ENCODE results near the gene LALBA. TPM values are rescaled to one million over a fixed set of nuclear protein-coding genes. Genes with fewer than 3 reads are reported as not detected.
"Not testable (repeated sequence)": the region's sequence is repeated elsewhere in the genome, so short reads cannot be mapped to it uniquely, and the experiment has no call there.

Gene LALBA
- total and polyA plus RNA-seq, 2 of the 8 experiments (the other 6 are each of a cell fraction or from before 2014, with no cell fraction given) = not detected

DNA sequence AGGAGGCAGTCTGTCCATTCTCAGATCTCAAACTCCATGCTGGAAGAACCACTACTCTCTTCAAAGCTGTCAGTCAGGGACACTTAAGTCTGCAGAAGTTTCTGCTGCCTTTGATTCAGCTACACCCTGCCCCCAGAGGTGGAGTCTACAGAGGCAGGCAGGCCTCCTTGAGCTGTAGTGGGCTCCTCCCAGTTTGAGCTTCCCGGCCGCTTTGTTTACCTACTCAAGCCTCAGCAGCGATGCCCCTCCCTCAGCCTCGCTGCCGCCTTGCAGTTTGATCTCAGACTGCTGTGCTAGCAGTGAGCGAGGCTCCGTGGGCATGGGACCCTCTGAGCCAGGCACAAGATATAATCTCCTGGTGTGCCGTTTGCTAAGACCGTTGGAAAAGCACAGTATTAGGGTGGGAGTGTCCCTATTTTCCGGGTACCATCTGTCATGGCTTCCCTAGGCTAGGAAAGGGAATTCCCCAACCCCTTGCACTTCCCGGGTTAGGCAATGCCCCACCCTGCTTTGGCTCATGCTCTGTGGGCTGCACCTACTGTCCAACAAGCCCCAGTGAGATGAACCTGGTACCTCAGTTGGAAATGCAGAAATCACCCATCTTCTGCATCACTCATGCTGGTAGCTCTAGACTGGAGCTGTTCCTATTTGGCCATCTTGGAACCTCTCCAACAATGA, 16.0 kb downstream of the LALBA start:
- H3K18ac ChIP-seq (ENCODE audit: extremely low read depth, low read length); H3K27me3 ChIP-seq (replicated peaks in 1 of 4; ENCODE audit: control insufficient read depth in 3 of 4, extremely low read depth in 1 of 4, insufficient read depth in 3 of 4, low read length in 3 of 4); H4K8ac ChIP-seq (ENCODE audit: extremely low read depth, insufficient read depth, low read length); H3K79me2 ChIP-seq (ENCODE audit: control insufficient read depth in 1 of 2, insufficient read depth in 2 of 2, low read length in 2 of 2); H3K4me1 ChIP-seq (replicated peaks in 1 of 4; ENCODE audit: control insufficient read depth in 3 of 4, insufficient read depth in 4 of 4, low read length in 3 of 4); H3K4me2 ChIP-seq (ENCODE audit: insufficient read depth in 1 of 2, low read depth in 2 of 2, low read length in 2 of 2); H3K56ac ChIP-seq (replicated peaks; ENCODE audit: insufficient read length, low read depth, low read length); H3K79me1 ChIP-seq (ENCODE audit: low read depth, low read length); H3K36me3 ChIP-seq (ENCODE audit: control insufficient read depth in 2 of 4, insufficient read depth in 4 of 4, low read length in 3 of 4); H4K5ac ChIP-seq (ENCODE audit: insufficient read length, low read depth, low read length); FAIRE-seq; H3K14ac ChIP-seq (ENCODE audit: insufficient read length); H2BK15ac ChIP-seq (ENCODE audit: low read length); H2AK5ac ChIP-seq (ENCODE audit: low read depth, low read length); H3K27ac ChIP-seq (ENCODE audit: low read depth, low read length); H3K4me3 ChIP-seq (ENCODE audit: extremely low read depth in 1 of 4, insufficient read depth in 2 of 4, low read depth in 3 of 4, low read length in 4 of 4); H2BK12ac ChIP-seq (ENCODE audit: low read depth, low read length); H2BK20ac ChIP-seq (ENCODE audit: low read length); H4K91ac ChIP-seq (replicated peaks; ENCODE audit: insufficient read length, low read length); H4K20me1 ChIP-seq (replicated peaks in 1 of 2; ENCODE audit: control insufficient read depth in 1 of 2, insufficient read depth in 2 of 2, low read length in 2 of 2); POLR2A ChIA-PET (ENCODE audit: partially characterized antibody); H3K9ac ChIP-seq (replicated peaks in 1 of 4; ENCODE audit: extremely low read depth in 1 of 4, low read depth in 3 of 4, low read length in 3 of 4); H2BK5ac ChIP-seq (ENCODE audit: low read depth, low read length); H3K4ac ChIP-seq (replicated peaks; ENCODE audit: insufficient read length, low read depth, low read length); H2AFZ ChIP-seq (ENCODE audit: low read length); H2BK120ac ChIP-seq (replicated peaks; ENCODE audit: low read depth, low read length); H3K23ac ChIP-seq (ENCODE audit: insufficient read length); H3K23me2 ChIP-seq (ENCODE audit: low read depth, low read length); DNase-seq (ENCODE audit: low read depth in 1 of 2, low spot score in 2 of 2): not testable (repeated sequence)
- H3K9me3 ChIP-seq (ENCODE audit: insufficient read depth in 2 of 2, low read depth in 1 of 2, low read length in 1 of 2) = peaks cover 5 to 10% of the 10 kb centered on the region in 2 experiments; a peak in 3 of 4 replicates
- CTCF ChIA-PET (ENCODE audit: partially characterized antibody) = interaction anchor here (0.6 to 2.2 kb wide), 6 partner anchors 10 to 66 kb away, joined by 3 to 9 read pairs (median 3); no protein-coding TSS in a partner anchor
- 98% methylated on average over 11 of the region's 11 CpGs; no CpG with 5 or more reads in 1 of the 2 experiments for WGBS, 2 experiments (ENCODE audit: extremely low coverage in 1 of 2, insufficient coverage in 1 of 2, insufficient read length in 1 of 2, insufficient replicate concordance in 2 of 2, low coverage in 1 of 2, low lambda C conversion rate in 2 of 2, missing lambda C conversion rate in 1 of 2)

- POLR2A ChIA-PET (ENCODE audit: partially characterized antibody); H3K23ac ChIP-seq (ENCODE audit: insufficient read length); H2BK20ac ChIP-seq (ENCODE audit: low read length); H3K18ac ChIP-seq (ENCODE audit: extremely low read depth, low read length); H4K8ac ChIP-seq (ENCODE audit: extremely low read depth, insufficient read depth, low read length); H3K23me2 ChIP-seq (ENCODE audit: low read depth, low read length); H2AFZ ChIP-seq (ENCODE audit: low read length); H3K56ac ChIP-seq (replicated peaks; ENCODE audit: insufficient read length, low read depth, low read length); H3K14ac ChIP-seq (ENCODE audit: insufficient read length); H4K91ac ChIP-seq (replicated peaks; ENCODE audit: insufficient read length, low read length); H4K20me1 ChIP-seq (replicated peaks in 1 of 2; ENCODE audit: control insufficient read depth in 1 of 2, insufficient read depth in 2 of 2, low read length in 2 of 2); H4K5ac ChIP-seq (ENCODE audit: insufficient read length, low read depth, low read length); H2BK5ac ChIP-seq (ENCODE audit: low read depth, low read length); DNase-seq (ENCODE audit: low read depth in 1 of 2, low spot score in 2 of 2); H3K79me1 ChIP-seq (ENCODE audit: low read depth, low read length); H3K27me3 ChIP-seq (replicated peaks in 1 of 4; ENCODE audit: control insufficient read depth in 3 of 4, extremely low read depth in 1 of 4, insufficient read depth in 3 of 4, low read length in 3 of 4); FAIRE-seq; H3K4ac ChIP-seq (replicated peaks; ENCODE audit: insufficient read length, low read depth, low read length); H3K4me2 ChIP-seq (ENCODE audit: insufficient read depth in 1 of 2, low read depth in 2 of 2, low read length in 2 of 2); H2BK15ac ChIP-seq (ENCODE audit: low read length); H3K4me3 ChIP-seq (ENCODE audit: extremely low read depth in 1 of 4, insufficient read depth in 2 of 4, low read depth in 3 of 4, low read length in 4 of 4); H3K36me3 ChIP-seq (ENCODE audit: control insufficient read depth in 2 of 4, insufficient read depth in 4 of 4, low read length in 3 of 4); H3K9ac ChIP-seq (replicated peaks in 1 of 4; ENCODE audit: extremely low read depth in 1 of 4, low read depth in 3 of 4, low read length in 3 of 4); H3K4me1 ChIP-seq (replicated peaks in 1 of 4; ENCODE audit: control insufficient read depth in 3 of 4, insufficient read depth in 4 of 4, low read length in 3 of 4); H3K27ac ChIP-seq (ENCODE audit: low read depth, low read length); H3K79me2 ChIP-seq (ENCODE audit: control insufficient read depth in 1 of 2, insufficient read depth in 2 of 2, low read length in 2 of 2); H2BK12ac ChIP-seq (ENCODE audit: low read depth, low read length); H2AK5ac ChIP-seq (ENCODE audit: low read depth, low read length); H2BK120ac ChIP-seq (replicated peaks; ENCODE audit: low read depth, low read length): not testable (repeated sequence)
- H3K9me3 ChIP-seq (ENCODE audit: insufficient read depth in 2 of 2, low read depth in 1 of 2, low read length in 1 of 2) = peaks cover 5 to 10% of the 10 kb centered on the region in 2 experiments; a peak in 3 of 4 replicates
- CTCF ChIA-PET (ENCODE audit: partially characterized antibody) = interaction anchor here (1.6 kb wide), 1 partner anchor 10 kb away, joined by 6 read pairs; no protein-coding TSS in a partner anchor
- 95% methylated on average over 11 of the region's 13 CpGs; no CpG with 5 or more reads in 1 of the 2 experiments for WGBS, 2 experiments (ENCODE audit: extremely low coverage in 1 of 2, insufficient coverage in 1 of 2, insufficient read length in 1 of 2, insufficient replicate concordance in 2 of 2, low coverage in 1 of 2, low lambda C conversion rate in 2 of 2, missing lambda C conversion rate in 1 of 2)
Observed at GRCh38 chr12:48551636-48552035, 18.2 kb downstream of the LALBA start.

All from H1 (cell line).